Measurements from ENCODE around the gene CARD6. TPM values are rescaled to one million over a fixed set of nuclear protein-coding genes. Genes with fewer than 3 reads are reported as not detected.
"Not testable (repeated sequence)": the region's sequence is repeated elsewhere in the genome, so short reads cannot be mapped to it uniquely, and the experiment has no call there.

CARD6 gene
- total RNA-seq, 2 donors from 2014 or later: 3.6 to 4.8 TPM

- H3K27ac Mint-ChIP-seq: peak overlapping the region; percentile 94
These were observed 27.4 kb upstream of the CARD6 start for GRCh38 chr5:40813698-40814281.

DNA sequence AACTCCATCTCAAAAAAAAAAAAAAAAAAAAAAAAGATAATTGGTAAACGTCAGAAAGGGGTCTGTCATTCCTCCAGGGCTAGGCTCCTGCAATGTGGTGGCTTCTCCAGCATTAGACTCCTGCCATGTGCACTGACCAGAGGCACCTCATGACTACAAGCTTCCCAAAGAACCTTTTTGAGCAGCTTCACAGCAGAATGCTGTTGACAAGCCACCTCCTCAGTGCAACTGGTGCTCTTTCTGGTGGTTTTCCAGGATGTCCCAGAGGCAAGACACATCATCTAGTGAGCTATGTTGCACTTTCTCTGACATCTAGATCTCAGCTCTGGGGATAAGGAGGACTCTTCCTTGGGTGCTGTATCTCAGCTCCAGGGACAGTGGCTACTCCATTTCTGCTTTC lies 17.7 kb upstream of the CARD6 start:
- H3K27ac Mint-ChIP-seq: no peak overlapping the region
- H3K27me3 Mint-ChIP-seq: no peaks in the 10 kb centered on the region
- no peak overlapping the region for H3K4me3 Mint-ChIP-seq
- peaks cover 33% of the 10 kb centered on the region for H3K36me3 Mint-ChIP-seq (ENCODE audit: low read depth)
- peaks cover 9% of the 10 kb centered on the region for H3K4me1 Mint-ChIP-seq
- ATAC-seq (replicated peaks): peak; percentile 16
- no peaks in the 10 kb centered on the region for H3K9me3 Mint-ChIP-seq

More at GRCh38 chr5:40813698-40814281, 27.4 kb upstream of the CARD6 start:
- Mint-ChIP-seq H3K36me3 (ENCODE audit: low read depth) (no peaks in the 10 kb centered on the region), H3K27me3 (no peaks in the 10 kb centered on the region), H3K9me3 (no peaks in the 10 kb centered on the region), H3K4me1 (peaks cover 7% of the 10 kb centered on the region), H3K4me3 (peak overlapping the region; percentile 61)
- ATAC-seq (replicated peaks): peak; percentile 96

DNA sequence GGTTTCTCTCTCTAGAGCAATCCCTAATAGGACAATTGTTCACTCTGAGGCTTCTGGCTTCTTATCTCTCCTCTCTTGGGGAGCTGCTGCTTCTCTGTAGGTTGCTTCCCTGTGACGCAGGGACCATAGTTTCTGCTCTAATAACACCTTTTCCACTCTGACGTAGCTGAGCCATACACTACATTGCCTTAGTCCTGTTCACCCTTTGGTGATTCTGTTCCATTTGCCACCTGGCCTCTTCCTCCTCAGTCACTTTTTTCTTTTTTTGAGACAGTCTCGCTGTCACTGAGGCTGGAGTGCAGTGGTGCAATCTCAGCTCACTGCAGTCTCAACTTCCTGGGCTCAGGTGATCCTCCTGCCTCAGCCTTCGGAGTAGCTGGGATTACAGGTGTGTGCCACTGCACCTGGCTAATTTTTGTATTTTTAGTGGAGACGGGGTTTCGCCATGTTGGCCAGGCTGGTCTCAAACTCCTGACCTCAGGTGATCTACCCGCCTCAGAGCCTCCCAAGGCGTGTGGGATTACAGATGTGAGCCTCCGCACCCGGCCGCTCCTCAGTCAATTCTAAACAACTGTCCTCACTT lies 15.6 kb upstream of the CARD6 start:
- not testable (repeated sequence) for H3K9me3 Mint-ChIP-seq

GRCh38 chr5:40826489-40827187 lies 14.5 kb upstream of the CARD6 start:
- ATAC-seq (replicated peaks): no peak

More for the DNA sequence above, 15.6 kb upstream of the CARD6 start:
- H3K4me1 Mint-ChIP-seq: peaks cover 21% of the 10 kb centered on the region
- not testable (repeated sequence) for H3K27ac Mint-ChIP-seq; H3K27me3 Mint-ChIP-seq; ATAC-seq (replicated peaks); H3K4me3 Mint-ChIP-seq
- H3K36me3 Mint-ChIP-seq (ENCODE audit: low read depth): peaks cover 54% of the 10 kb centered on the region

DNA sequence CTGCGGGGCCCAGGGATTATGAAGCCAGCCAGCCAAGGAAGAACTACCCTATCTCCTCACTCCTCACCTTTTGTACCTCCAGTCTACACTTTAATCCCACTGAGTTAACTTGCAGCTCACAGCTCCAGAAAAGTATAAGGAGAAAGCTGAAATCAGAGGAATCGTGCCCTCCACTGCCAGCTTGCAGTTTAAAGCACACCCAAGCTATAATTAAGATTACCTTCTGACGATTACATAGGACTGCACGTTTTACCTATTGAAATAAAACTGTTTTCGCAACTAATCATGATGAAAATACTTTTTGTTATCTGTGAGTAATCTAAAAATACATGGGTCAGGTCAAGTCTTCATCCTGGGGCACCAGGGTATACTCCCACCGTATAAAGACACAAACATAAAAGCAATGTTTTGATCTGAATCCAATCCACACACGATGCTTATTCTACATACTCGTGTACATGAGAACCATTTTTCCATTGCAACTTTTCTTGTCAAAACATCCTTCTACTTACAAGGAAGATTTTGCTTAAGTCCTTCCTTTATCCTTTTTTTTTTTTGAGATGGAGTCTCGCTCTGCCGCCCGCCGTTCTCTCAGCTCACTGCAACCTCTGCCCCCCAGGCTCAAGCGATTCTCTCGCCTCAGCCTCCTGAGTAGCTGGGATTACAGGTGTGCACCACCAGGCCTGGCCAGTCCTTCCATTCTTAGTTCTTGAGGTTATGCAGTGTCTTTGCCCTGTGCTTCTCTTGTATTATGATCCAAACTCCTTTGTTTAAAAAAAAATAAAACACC lies 13.8 kb upstream of the CARD6 start:
- Mint-ChIP-seq H3K4me3 (no peak overlapping the region), H3K9me3 (no peaks in the 10 kb centered on the region), H3K27me3 (no peaks in the 10 kb centered on the region), H3K4me1 (peaks cover 30% of the 10 kb centered on the region), H3K27ac (peak overlapping the region; percentile 45), H3K36me3 (ENCODE audit: low read depth) (peaks cover 72% of the 10 kb centered on the region)
- no peak for ATAC-seq (replicated peaks)

More at GRCh38 chr5:40826489-40827187, 14.5 kb upstream of the CARD6 start:
- Mint-ChIP-seq H3K4me1 (peaks cover 23% of the 10 kb centered on the region), H3K4me3 (no peak overlapping the region), H3K27ac (peak overlapping the region; percentile 45), H3K36me3 (ENCODE audit: low read depth) (peaks cover 65% of the 10 kb centered on the region), H3K9me3 (no peaks in the 10 kb centered on the region), H3K27me3 (no peaks in the 10 kb centered on the region)

DNA sequence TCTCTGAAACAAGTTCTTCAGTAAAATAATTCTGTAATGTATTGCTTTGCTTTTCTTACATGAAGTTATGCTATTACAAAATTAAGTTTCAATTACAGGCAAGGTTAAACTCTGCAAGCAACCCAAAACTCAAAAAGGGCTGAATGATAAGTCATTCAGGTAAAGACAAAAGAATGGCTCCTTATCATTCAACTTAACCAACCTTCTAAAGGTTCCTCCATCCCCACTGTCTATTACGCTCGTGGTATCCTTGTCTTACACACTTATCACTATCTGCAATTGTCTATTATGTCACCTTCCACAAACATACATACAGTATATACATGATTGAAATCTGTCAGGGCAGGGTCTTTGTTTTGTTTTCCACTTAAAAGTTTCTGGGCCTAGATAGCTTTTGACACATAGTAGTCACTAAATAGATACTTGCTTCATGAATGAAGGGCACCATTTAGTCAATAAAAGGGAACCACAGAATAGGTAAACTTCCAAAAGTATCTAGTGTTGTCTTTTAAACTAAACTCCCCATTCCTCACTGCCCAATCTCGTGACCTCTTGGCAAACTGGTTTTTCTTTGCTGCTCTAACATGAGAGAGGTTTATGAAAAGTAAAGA lies 13.0 kb upstream of the CARD6 start:
- Mint-ChIP-seq H3K36me3 (ENCODE audit: low read depth) (peaks cover 80% of the 10 kb centered on the region), H3K4me3 (peak overlapping the region; percentile 13), H3K9me3 (no peaks in the 10 kb centered on the region), H3K27me3 (no peaks in the 10 kb centered on the region), H3K27ac (peak overlapping the region; percentile 45), H3K4me1 (peaks cover 37% of the 10 kb centered on the region)
- no peak for ATAC-seq (replicated peaks)

- Mint-ChIP-seq H3K27me3 (no peaks in the 10 kb centered on the region), H3K4me1 (peaks cover 37% of the 10 kb centered on the region), H3K4me3 (peak overlapping the region; percentile 13), H3K36me3 (ENCODE audit: low read depth) (peaks cover 88% of the 10 kb centered on the region), H3K9me3 (no peaks in the 10 kb centered on the region), H3K27ac (peak overlapping the region; percentile 45)
- ATAC-seq (replicated peaks): no peak
These were observed 12.2 kb upstream of the CARD6 start for GRCh38 chr5:40828690-40829661.

DNA sequence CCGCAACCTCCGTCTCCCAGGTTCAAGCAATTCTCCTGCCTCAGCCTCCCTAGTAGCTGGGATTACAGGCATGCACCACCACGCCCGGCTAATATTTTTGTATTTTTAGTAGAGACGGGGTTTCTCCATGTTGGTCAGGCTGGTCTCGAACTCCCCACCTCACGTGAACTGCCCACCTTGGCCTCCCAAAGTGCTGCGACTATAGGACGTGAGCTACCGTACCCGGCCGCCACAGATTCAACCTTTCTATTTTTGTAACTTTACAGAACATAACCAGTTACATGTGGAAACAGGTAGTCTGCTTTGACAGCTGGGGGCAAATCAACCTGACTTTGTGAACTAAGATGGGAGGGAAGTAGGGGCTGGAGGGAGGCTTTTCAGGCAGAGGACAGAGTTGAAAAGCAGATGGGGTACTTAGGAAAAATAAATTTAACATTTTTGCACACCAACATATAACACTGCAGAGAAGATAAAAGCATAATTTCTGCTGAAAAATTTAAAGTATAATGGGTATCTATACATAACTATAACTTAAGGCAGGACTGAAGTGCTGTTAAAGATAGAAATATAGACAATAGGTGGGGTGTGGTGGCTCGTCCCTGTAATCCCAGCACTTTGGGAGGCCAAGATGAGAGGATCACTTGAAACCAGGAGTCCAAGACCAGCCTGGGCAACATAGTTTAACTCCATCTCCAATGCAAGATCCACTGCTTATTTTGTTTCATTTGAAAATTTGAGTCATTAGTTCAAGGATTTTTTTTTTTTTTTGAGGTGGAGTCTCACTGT lies 11.2 kb upstream of the CARD6 start:
- Mint-ChIP-seq H3K27ac (peak overlapping the region; percentile 45), H3K9me3 (no peaks in the 10 kb centered on the region), H3K4me1 (peaks cover 37% of the 10 kb centered on the region), H3K27me3 (no peaks in the 10 kb centered on the region), H3K36me3 (ENCODE audit: low read depth) (peaks cover 98% of the 10 kb centered on the region), H3K4me3 (peak overlapping the region; percentile 97)
- ATAC-seq (replicated peaks): no peak

GRCh38 chr5:40831346-40832210 lies 9.6 kb upstream of the CARD6 start:
- peak overlapping the region; percentile 97 for H3K4me3 Mint-ChIP-seq
- H3K27ac Mint-ChIP-seq: peak overlapping the region; percentile 96
- no peaks in the 10 kb centered on the region for H3K27me3 Mint-ChIP-seq
- peaks cover 89% of the 10 kb centered on the region for H3K36me3 Mint-ChIP-seq (ENCODE audit: low read depth)
- H3K9me3 Mint-ChIP-seq: no peaks in the 10 kb centered on the region
- H3K4me1 Mint-ChIP-seq: peaks cover 37% of the 10 kb centered on the region
- ATAC-seq (replicated peaks): peak; percentile 85

DNA sequence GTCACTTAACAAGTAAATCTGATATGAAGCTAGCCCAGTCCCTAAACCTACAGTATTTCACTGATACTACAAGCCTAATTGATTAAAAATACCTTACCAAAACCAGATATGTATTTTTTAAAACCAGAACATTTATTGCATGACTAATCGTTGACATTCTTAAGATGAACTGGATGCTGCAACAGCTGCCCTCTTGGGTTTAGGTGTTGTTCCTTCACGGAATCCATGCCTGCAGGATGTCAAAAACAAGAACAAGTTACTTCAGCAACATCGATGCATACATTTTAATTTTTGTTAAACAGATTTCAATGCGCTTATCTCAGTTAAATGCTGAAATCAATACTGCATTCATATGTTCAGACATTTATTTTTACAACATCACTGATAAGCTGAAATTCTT lies 8.8 kb upstream of the CARD6 start:
- no peaks in the 10 kb centered on the region for H3K27me3 Mint-ChIP-seq
- H3K4me1 Mint-ChIP-seq: peaks cover 41% of the 10 kb centered on the region
- peak overlapping the region; percentile 96 for H3K27ac Mint-ChIP-seq
- ATAC-seq (replicated peaks): no peak
- no peaks in the 10 kb centered on the region for H3K9me3 Mint-ChIP-seq
- peaks cover 81% of the 10 kb centered on the region for H3K36me3 Mint-ChIP-seq (ENCODE audit: low read depth)
- peak overlapping the region; percentile 97 for H3K4me3 Mint-ChIP-seq

GRCh38 chr5:40833712-40834229 lies 7.4 kb upstream of the CARD6 start:
- Mint-ChIP-seq H3K9me3 (no peaks in the 10 kb centered on the region), H3K4me1 (peaks cover 29% of the 10 kb centered on the region), H3K27ac (peak overlapping the region; percentile 96), H3K4me3 (peak overlapping the region; percentile 97), H3K27me3 (no peaks in the 10 kb centered on the region), H3K36me3 (ENCODE audit: low read depth) (peaks cover 67% of the 10 kb centered on the region)
- no peak for ATAC-seq (replicated peaks)

DNA sequence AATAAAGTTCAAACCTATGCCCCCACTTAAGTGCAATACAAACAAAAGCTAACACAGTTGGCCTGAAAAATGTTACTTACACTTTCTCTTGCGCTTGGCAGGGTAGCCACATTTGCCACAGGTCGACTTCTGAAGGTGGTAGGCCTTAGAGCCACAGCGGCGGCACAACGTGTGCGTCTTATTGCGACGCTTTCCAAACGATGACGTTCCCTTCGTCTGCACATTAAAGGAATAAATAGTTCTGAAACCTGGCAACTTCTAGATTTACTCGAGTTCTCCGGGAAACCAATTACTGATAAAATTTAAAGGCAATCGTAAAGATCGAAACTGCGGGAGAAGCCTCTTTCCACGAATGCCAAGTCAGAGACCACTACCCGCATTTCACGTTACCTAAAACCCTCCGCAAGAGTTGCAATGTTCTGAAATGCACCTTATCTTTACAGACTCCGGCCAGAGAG lies 6.7 kb upstream of the CARD6 start:
- ATAC-seq (replicated peaks): peak; percentile 0
- peak overlapping the region; percentile 97 for H3K4me3 Mint-ChIP-seq
- H3K36me3 Mint-ChIP-seq (ENCODE audit: low read depth): peaks cover 61% of the 10 kb centered on the region
- H3K9me3 Mint-ChIP-seq: no peaks in the 10 kb centered on the region
- H3K27me3 Mint-ChIP-seq: no peaks in the 10 kb centered on the region
- peak overlapping the region; percentile 96 for H3K27ac Mint-ChIP-seq
- peaks cover 23% of the 10 kb centered on the region for H3K4me1 Mint-ChIP-seq

Data from activated T-helper 17 cell treated with anti-CD3 and anti-CD28 coated beads, Interleukin-2, amount 50 U/mL, for 72 hours (primary cell).